AG10803 (cell line): ENCODE measurements around the gene NNT.
A peak's percentile ranks its signal among the peaks of the same experiment; 100 is the strongest.

ENCODE experiments used
- DNase-seq: peaks from one replicate; pipeline ENCODE4 v3.0.0; 2010; ENCODE audit warnings: low read depth
- H3K4me3 ChIP-seq: 2 replicates; pipeline ENCODE4 v1.5.1; 2011; ENCODE audit warnings: mild to moderate bottlenecking, low read length, control low read depth
- CTCF ChIP-seq: conservative IDR thresholded peaks from 2 replicates; pipeline ENCODE4 v1.5.1; 2011; ENCODE audit warnings: mild to moderate bottlenecking, low read length, control low read depth, inconsistent platforms

Gene NNT

GRCh38 chr5:43638107-43638506 lies 35.1 kb downstream of the NNT start:
- no peak for DNase-seq
- H3K4me3 ChIP-seq, result no peak overlapping the region
- no peak for TF ChIP-seq CTCF

DNA sequence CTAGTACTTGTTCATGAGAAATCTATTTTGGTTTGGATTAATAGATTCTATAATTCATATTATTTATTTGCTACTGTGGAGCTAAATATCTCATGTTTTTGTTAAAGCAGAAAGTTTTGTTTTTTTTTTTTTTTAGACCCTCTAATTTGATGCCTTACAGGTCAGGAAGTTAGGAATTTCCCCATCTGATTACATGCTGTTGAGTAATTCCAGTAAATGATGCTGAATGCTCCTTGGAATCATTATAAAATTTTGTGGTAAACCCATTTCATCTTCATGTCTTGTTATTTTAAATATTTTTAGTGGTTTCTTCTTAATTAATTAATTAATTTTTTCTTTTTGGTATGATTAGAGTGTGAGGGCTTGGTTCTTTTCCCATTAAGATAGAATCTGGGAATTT lies 35.6 kb downstream of the NNT start:
- no peak for TF ChIP-seq CTCF
- DNase-seq, result peak; percentile 66
- no peak overlapping the region for H3K4me3 ChIP-seq

- H3K4me3 ChIP-seq, result no peak overlapping the region
- DNase-seq, result peak; percentile 26
- no peak for TF ChIP-seq CTCF
Observed at GRCh38 chr5:43639566-43639965, 36.6 kb downstream of the NNT start.

- DNase-seq, result no peak
- TF ChIP-seq CTCF, result no peak
Observed at GRCh38 chr5:43642428-43642827, 39.4 kb downstream of the NNT start.

GRCh38 chr5:43643327-43643726 lies 40.3 kb downstream of the NNT start:
- no peak for TF ChIP-seq CTCF
- DNase-seq, result peak; percentile 41

More at GRCh38 chr5:43642428-43642827, 39.4 kb downstream of the NNT start:
- no peak overlapping the region for H3K4me3 ChIP-seq

DNA sequence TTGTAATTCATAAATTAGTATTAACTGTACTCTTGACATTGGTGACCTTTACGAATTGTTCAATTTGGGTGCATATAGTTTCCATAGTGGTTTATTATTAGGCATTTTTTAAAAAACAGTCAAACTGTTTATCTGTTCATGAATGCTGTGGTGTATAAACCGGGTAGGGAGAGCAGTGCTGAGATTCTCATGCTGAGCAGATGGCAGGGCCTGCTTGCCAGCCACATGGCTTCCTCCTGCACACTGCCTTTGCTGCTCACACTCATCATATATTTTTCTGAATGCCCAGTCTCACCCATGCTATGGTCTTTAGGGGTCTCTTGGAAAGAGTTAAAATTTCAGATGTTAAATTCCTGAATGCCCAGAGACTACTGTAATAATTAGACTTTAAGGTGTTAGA lies 40.8 kb downstream of the NNT start:
- H3K4me3 ChIP-seq, result no peak overlapping the region
- no peak for TF ChIP-seq CTCF
- DNase-seq, result no peak

More at GRCh38 chr5:43643327-43643726, 40.3 kb downstream of the NNT start:
- H3K4me3 ChIP-seq, result no peak overlapping the region

DNA sequence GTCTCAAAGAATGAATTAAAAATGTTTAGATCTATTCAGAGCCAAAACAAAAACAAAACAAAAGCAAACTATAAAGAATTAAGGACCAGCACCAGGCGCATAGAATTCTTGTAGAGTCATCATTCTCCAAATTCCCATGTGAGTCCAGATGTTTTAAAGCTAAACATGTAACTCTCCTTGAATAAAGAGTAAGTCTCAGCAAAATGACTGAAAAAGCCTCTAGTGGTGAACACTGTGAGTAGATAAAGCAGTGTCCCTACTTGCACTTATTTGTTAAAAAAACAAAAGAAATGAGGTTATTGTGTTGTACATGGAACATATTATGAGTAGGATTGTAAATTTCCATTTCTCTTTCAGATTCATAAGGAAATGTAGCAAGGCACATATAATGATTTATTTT lies 44.0 kb downstream of the NNT start:
- peak; percentile 47 for TF ChIP-seq CTCF
- peak; percentile 64 for DNase-seq
- no peak overlapping the region for H3K4me3 ChIP-seq
